SK-N-SH (cell line): ENCODE results near the gene LRRC25. TPM values are rescaled to one million over a fixed set of nuclear protein-coding genes. Genes with fewer than 3 reads are reported as not detected.

Source experiments
- CTCF ChIA-PET: fragments of 300-600, 350-600 bp; formaldehyde crosslinking; extraction: SDS; loops from one replicate; lab custom pipeline; 2021; lab: Yijun Ruan, JAX
- POLR2A ChIA-PET: fragments of 350-600 bp; sonication (Branson Sonifier 250); formaldehyde crosslinking; extraction: SDS; loops from one replicate; lab custom pipeline; 2020; ENCODE audit warnings: antibody characterized with exemption, inconsistent platforms; lab: Yijun Ruan, JAX
- DNase-seq: peaks from one replicate; pipeline ENCODE4 v3.0.0; 2012
- H2AFZ ChIP-seq: fragments of 200-600 bp; sonication (generic); 2 replicates; pipeline ENCODE4 v1.8.1; 2016; ENCODE audit warnings: antibody characterized with exemption, mild to moderate bottlenecking, low read depth
- H3F3A ChIP-seq: fragments of 200-600 bp; sonication (generic); replicated peaks from 2 replicates; pipeline ENCODE3; 2016; ENCODE audit warnings: antibody characterized with exemption, mild to moderate bottlenecking; ENCODE audit not compliant: insufficient read depth
- H3K27ac ChIP-seq, 2 experiments: fragments of 200-500 bp in 1 of 2; fragments of 200-600 bp in 1 of 2; sonication (Bioruptor generic) in 1 of 2; sonication (generic), shearing (Covaris generic) in 1 of 2; 2 replicates each; pipeline versions ENCODE4 v1.5.1 to v1.6.1; 2014 to 2016; ENCODE audit warnings: low read depth in 2 of 2, inconsistent platforms in 1 of 2, low read length in 1 of 2, mild to moderate bottlenecking in 1 of 2, mixed read lengths in 1 of 2
- H3K27me3 ChIP-seq: fragments of 200-600 bp; sonication (generic), shearing (Covaris generic); 2 replicates; pipeline ENCODE4 v1.6.1; 2016; ENCODE audit warnings: mixed run types; ENCODE audit not compliant: insufficient read depth
- H3K36me3 ChIP-seq, 2 experiments: fragments of 200-500 bp in 1 of 2; fragments of 200-600 bp in 1 of 2; sonication (Bioruptor generic) in 1 of 2; sonication (generic) in 1 of 2; replicated peaks in 1 of 2; 2 replicates each; pipeline versions ENCODE3 to v1.5.1; 2014 to 2016; ENCODE audit warnings: low read length in 1 of 2, mild to moderate bottlenecking in 1 of 2; ENCODE audit not compliant: insufficient read depth in 2 of 2, control insufficient read depth in 1 of 2
- H3K4me1 ChIP-seq, 2 experiments: fragments of 200-500 bp in 1 of 2; fragments of 200-600 bp in 1 of 2; sonication (Bioruptor generic) in 1 of 2; sonication (generic), shearing (Covaris generic) in 1 of 2; 2 replicates each; pipeline versions ENCODE4 v1.5.1 to v1.6.1; 2014 to 2016; ENCODE audit warnings: low read depth in 1 of 2, low read length in 1 of 2, mixed run types in 1 of 2; ENCODE audit not compliant: insufficient read depth in 2 of 2, control insufficient read depth in 1 of 2
- H3K4me2 ChIP-seq: fragments of 200-600 bp; sonication (generic), shearing (Covaris generic); 2 replicates; pipeline ENCODE4 v1.6.1; 2017; ENCODE audit warnings: mixed run types
- H3K4me3 ChIP-seq, 2 experiments: fragments of 200-500 bp in 1 of 2; fragments of 200-600 bp in 1 of 2; sonication (Bioruptor generic) in 1 of 2; sonication (generic), shearing (Covaris generic) in 1 of 2; 2 replicates each; pipeline versions ENCODE4 v1.5.1 to v1.8.1; 2014 to 2016; ENCODE audit warnings: low read depth in 2 of 2, inconsistent platforms in 1 of 2, low read length in 1 of 2, mild to moderate bottlenecking in 1 of 2, mixed read lengths in 1 of 2, moderate library complexity in 1 of 2
- H3K79me2 ChIP-seq: fragments of 200-600 bp; sonication (generic); 2 replicates; pipeline ENCODE4 v1.8.1; 2017; ENCODE audit warnings: mild to moderate bottlenecking; ENCODE audit not compliant: insufficient read depth
- H3K9ac ChIP-seq: fragments of 200-600 bp; sonication (generic); 2 replicates; pipeline ENCODE4 v1.6.1; 2017; ENCODE audit warnings: mixed run types
- H3K9me2 ChIP-seq: fragments of 200-600 bp; sonication (generic); 2 replicates; pipeline ENCODE4 v1.6.1; 2017; ENCODE audit warnings: mixed run types
- H3K9me3 ChIP-seq: fragments of 200-600 bp; sonication (generic); 2 replicates; pipeline ENCODE4 v1.6.1; 2017; ENCODE audit warnings: mixed run types, mild to moderate bottlenecking, moderate library complexity
- H4K20me1 ChIP-seq: fragments of 200-600 bp; sonication (generic); 2 replicates; pipeline ENCODE4 v1.6.1; 2017; ENCODE audit warnings: mild to moderate bottlenecking, mixed run types; ENCODE audit not compliant: insufficient read depth
- CHD2 ChIP-seq: fragments of 150-350 bp; IDR thresholded peaks from 2 replicates; pipeline ENCODE4 v1.6.1; 2018; ENCODE audit warnings: low read length; ENCODE audit not compliant: partially characterized antibody
- EP300 ChIP-seq, 2 experiments: IDR thresholded peaks; 2 replicates each; pipeline versions ENCODE4 v1.4.0 to v1.6.1; 2012; ENCODE audit warnings: borderline replicate concordance in 1 of 2, low read depth in 1 of 2, low read length in 1 of 2
- FOXJ3 ChIP-seq: sonication (generic); formaldehyde crosslinking; IDR thresholded peaks from 2 replicates; pipeline ENCODE4 v1.5.1; 2020; ENCODE audit warnings: mild to moderate bottlenecking, missing genetic modification reagents
- FOXM1 ChIP-seq: IDR thresholded peaks from 2 replicates; pipeline ENCODE4 v1.4.0; 2012; ENCODE audit warnings: low read depth, mild to moderate bottlenecking
- GABPA ChIP-seq: IDR thresholded peaks from 2 replicates; pipeline ENCODE4 v1.4.0; 2012; ENCODE audit warnings: low read depth, mild to moderate bottlenecking
- GATA2 ChIP-seq: sonication (generic); formaldehyde crosslinking; IDR thresholded peaks from 2 replicates; pipeline ENCODE4 v1.5.0; 2020; ENCODE audit warnings: mild to moderate bottlenecking, missing genetic modification reagents
- IRF3 ChIP-seq: fragments of 150-350 bp; IDR thresholded peaks from 2 replicates; pipeline ENCODE4 v1.6.1; 2016; ENCODE audit warnings: mild to moderate bottlenecking, low read depth, low read length
- JUND ChIP-seq: IDR thresholded peaks from 2 replicates; pipeline ENCODE4 v1.4.0; 2012
- MEF2A ChIP-seq: IDR thresholded peaks from 2 replicates; pipeline ENCODE4 v1.4.0; 2012; ENCODE audit warnings: low read depth, borderline replicate concordance
- NFIC ChIP-seq: IDR thresholded peaks from 2 replicates; pipeline ENCODE4 v1.4.0; 2012; ENCODE audit warnings: borderline replicate concordance
- POLR2AphosphoS5 ChIP-seq: IDR thresholded peaks from 2 replicates; pipeline ENCODE4 v1.6.1; 2012; ENCODE audit warnings: low read depth, low read length
- RAD21 ChIP-seq: IDR thresholded peaks from 2 replicates; pipeline ENCODE4 v1.6.1; 2012; ENCODE audit warnings: mild to moderate bottlenecking, low read length
- RXRA ChIP-seq: IDR thresholded peaks from 2 replicates; pipeline ENCODE4 v1.4.0; 2012; ENCODE audit warnings: low read depth, mild to moderate bottlenecking, borderline replicate concordance
- SIN3A ChIP-seq: IDR thresholded peaks from 2 replicates; pipeline ENCODE4 v1.6.1; 2012; ENCODE audit warnings: low read depth, mild to moderate bottlenecking, low read length, moderate library complexity, borderline replicate concordance
- TAF1 ChIP-seq: IDR thresholded peaks from 2 replicates; pipeline ENCODE4 v1.6.1; 2012; ENCODE audit warnings: low read depth, mild to moderate bottlenecking, low read length, moderate library complexity, borderline replicate concordance
- TCF12 ChIP-seq: IDR thresholded peaks from 2 replicates; pipeline ENCODE4 v1.4.0; 2012
- YY1 ChIP-seq: IDR thresholded peaks from 2 replicates; pipeline ENCODE4 v1.4.0; 2012; ENCODE audit warnings: low read depth, mild to moderate bottlenecking
- polyA plus RNA-seq, 3 experiments: library from polyadenylated mRNA; depleted of rRNA; stranded (reverse); fragments of >200 nt; gene quantifications; 2 replicates each; pipeline ENCODE4 v1.2.3, GENCODE V29; 2012
- TF ChIP-seq, protein P1 (sequence below): IDR thresholded peaks from 2 replicates; pipeline ENCODE4; 2012
- TF ChIP-seq, protein P2 (sequence below): IDR thresholded peaks from 2 replicates; pipeline ENCODE4 v1.4.0; 2012; ENCODE audit warnings: low read depth

The LRRC25 gene
- polyA plus RNA-seq, 1 of the 3 experiments (the other 2 are of a cell fraction) = not detected

- Histone ChIP-seq H3F3A (peaks cover 18% of the 10 kb centered on the region), H3K9ac (no peak overlapping the region), H3K79me2 (peaks cover 9% of the 10 kb centered on the region), H2AFZ (no peak overlapping the region), H3K36me3 (peaks cover 3 to 6% of the 10 kb centered on the region in 2 experiments), H3K9me3 (no peaks in the 10 kb centered on the region), H3K4me2 (no peak overlapping the region), H3K9me2 (no peaks in the 10 kb centered on the region), H3K27ac (no peak overlapping the region), H4K20me1 (no peaks in the 10 kb centered on the region; the same call in 1 of the 2 replicates)
- TF ChIP-seq TCF12 = no peak
- no peak for TF ChIP-seq GATA2 (CRISPR knock-in tag)
- no peak for TF ChIP-seq NFIC
- TF ChIP-seq RAD21 = no peak
- no peak for TF ChIP-seq IRF3
- TF ChIP-seq YY1 = no peak
- TF ChIP-seq GABPA = no peak
- no peak for TF ChIP-seq RXRA
- TF ChIP-seq JUND = no peak
- TF ChIP-seq CHD2 = no peak
- TF ChIP-seq POLR2AphosphoS5 = no peak
- TF ChIP-seq EP300 (IDR thresholded peaks at IDR 0.05; ENCODE audit: borderline replicate concordance in 1 of 2, low read depth in 1 of 2, low read length in 1 of 2) = no peak
- no peak for TF ChIP-seq MEF2A
- TF ChIP-seq TAF1 = no peak
- TF ChIP-seq, protein P1, sequence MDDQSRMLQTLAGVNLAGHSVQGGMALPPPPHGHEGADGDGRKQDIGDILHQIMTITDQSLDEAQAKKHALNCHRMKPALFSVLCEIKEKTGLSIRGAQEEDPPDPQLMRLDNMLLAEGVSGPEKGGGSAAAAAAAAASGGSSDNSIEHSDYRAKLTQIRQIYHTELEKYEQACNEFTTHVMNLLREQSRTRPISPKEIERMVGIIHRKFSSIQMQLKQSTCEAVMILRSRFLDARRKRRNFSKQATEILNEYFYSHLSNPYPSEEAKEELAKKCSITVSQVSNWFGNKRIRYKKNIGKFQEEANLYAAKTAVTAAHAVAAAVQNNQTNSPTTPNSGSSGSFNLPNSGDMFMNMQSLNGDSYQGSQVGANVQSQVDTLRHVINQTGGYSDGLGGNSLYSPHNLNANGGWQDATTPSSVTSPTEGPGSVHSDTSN = no peak
- TF ChIP-seq SIN3A = no peak
- TF ChIP-seq, protein P2, sequence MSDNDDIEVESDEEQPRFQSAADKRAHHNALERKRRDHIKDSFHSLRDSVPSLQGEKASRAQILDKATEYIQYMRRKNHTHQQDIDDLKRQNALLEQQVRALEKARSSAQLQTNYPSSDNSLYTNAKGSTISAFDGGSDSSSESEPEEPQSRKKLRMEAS = no peak
- TF ChIP-seq FOXJ3 = no peak
- no peak for TF ChIP-seq FOXM1
- TF ChIP-seq, all 33 proteins: peak for 0
- CTCF ChIA-PET = interaction anchor here (1.4 to 8.6 kb wide), 11 partner anchors 10 to 110 kb away, joined by 4 to 160 read pairs (median 35); partner anchors contain the start of genes JUND and SSBP4
- H3K4me1 ChIP-seq = peaks cover 0 to 9% of the 10 kb centered on the region in 2 experiments; a peak in 1 of 4 replicates
- no peak for DNase-seq
- no peaks in the 10 kb centered on the region for H3K27me3 ChIP-seq
- no peak overlapping the region for H3K4me3 ChIP-seq
- POLR2A ChIA-PET = interaction anchor here (1.2 kb wide), 1 partner anchor 30 kb away, joined by 3 read pairs; the partner anchor contains the start of gene SSBP4
These were observed 7.7 kb downstream of the LRRC25 start for GRCh38 chr19:18389726-18390064.
